HCT116 (cell line): ENCODE data around the gene DHX30.

ENCODE experiments used
- CBX3 ChIP-seq: IDR thresholded peaks from 2 replicates; pipeline ENCODE4 v1.6.1; 2012; ENCODE audit warnings: low read depth
- CEBPB ChIP-seq: IDR thresholded peaks from 2 replicates; pipeline ENCODE4 v1.6.1; 2012; ENCODE audit warnings: low read depth
- EZH2 ChIP-seq: fragments of 200-600 bp; sonication (generic); IDR thresholded peaks from 2 replicates; pipeline ENCODE4 v1.6.1; 2017; ENCODE audit warnings: antibody characterized with exemption, mixed run types
- EZH2phosphoT487 ChIP-seq: fragments of 200-600 bp; IDR thresholded peaks from 2 replicates; pipeline ENCODE4 v1.6.1; 2018; ENCODE audit warnings: antibody characterized with exemption, borderline replicate concordance
- JUND ChIP-seq: IDR thresholded peaks from 2 replicates; pipeline ENCODE4 v1.6.1; 2012
- POLR2A ChIP-seq: IDR thresholded peaks from 2 replicates; pipeline ENCODE4 v1.7.0; 2011; ENCODE audit warnings: borderline replicate concordance; ENCODE audit not compliant: insufficient read depth, insufficient read length; ENCODE audit errors: extremely low read depth
- POLR2AphosphoS5 ChIP-seq: IDR thresholded peaks from 2 replicates; pipeline ENCODE4 v1.6.1; 2011; ENCODE audit warnings: mild to moderate bottlenecking, low read depth, low read length, moderate library complexity
- RAD21 ChIP-seq: IDR thresholded peaks from 2 replicates; pipeline ENCODE4 v1.6.1; 2012; ENCODE audit warnings: low read depth, mild to moderate bottlenecking
- YY1 ChIP-seq: IDR thresholded peaks from 2 replicates; pipeline ENCODE4 v1.6.1; 2011; ENCODE audit warnings: low read length, low read depth, moderate library complexity, mild to moderate bottlenecking; ENCODE audit not compliant: insufficient replicate concordance; ENCODE audit errors: extremely low read depth
- ZFX ChIP-seq: fragments of 450-650 bp; IDR thresholded peaks from 2 replicates; pipeline ENCODE4 v1.6.1; 2017
- ZNF274 ChIP-seq: fragments of 200-500 bp; sonication (Bioruptor generic); IDR thresholded peaks from 2 replicates; pipeline ENCODE4 v1.6.1; 2014; ENCODE audit warnings: mild to moderate bottlenecking, low read depth, low read length, inconsistent platforms
- TF ChIP-seq, protein P1 (sequence below), 3 experiments: fragments of 200-600 bp in 1 of 3; sonication (generic) in 1 of 3; IDR thresholded peaks in 2 of 3; conservative IDR thresholded peaks in 1 of 3; 2 replicates each; pipeline ENCODE4 v1.5.1; 2012 to 2017; ENCODE audit warnings: low read depth in 2 of 3, low read length in 2 of 3, antibody characterized with exemption in 1 of 3, borderline replicate concordance in 1 of 3, control low read depth in 1 of 3, mild to moderate bottlenecking in 1 of 3, mixed read lengths in 1 of 3, mixed run types in 1 of 3, moderate library complexity in 1 of 3; ENCODE audit not compliant: insufficient read depth in 1 of 3
- TF ChIP-seq, protein P2 (sequence below): IDR thresholded peaks from 2 replicates; pipeline ENCODE4 v1.6.1; 2012
- TF ChIP-seq, protein P3 (sequence below): IDR thresholded peaks from 2 replicates; pipeline ENCODE4 v1.6.1; 2012; ENCODE audit warnings: low read depth

DNA sequence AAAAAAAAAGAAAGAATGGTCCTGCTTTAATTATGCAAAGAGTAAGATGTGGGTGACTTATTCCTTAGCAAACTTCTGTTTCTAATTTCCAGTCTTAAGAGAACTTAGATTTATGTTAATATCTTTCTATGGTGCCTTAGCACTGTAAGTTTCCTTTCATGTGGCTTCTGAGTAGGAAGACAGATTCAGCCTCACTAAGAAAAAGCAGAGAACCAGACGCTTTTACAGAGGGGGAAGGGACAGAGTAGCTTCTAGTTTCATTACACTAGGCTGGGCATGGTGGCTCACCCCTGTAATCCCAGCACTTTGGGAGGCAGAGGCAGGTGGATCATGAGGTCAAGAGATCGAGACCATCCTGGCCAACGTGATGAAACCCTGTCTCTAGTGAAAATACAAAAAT is 95.0 kb downstream of the DHX30 start:
- no peak for TF ChIP-seq EZH2phosphoT487
- TF ChIP-seq POLR2A, result no peak
- TF ChIP-seq, protein P1, sequence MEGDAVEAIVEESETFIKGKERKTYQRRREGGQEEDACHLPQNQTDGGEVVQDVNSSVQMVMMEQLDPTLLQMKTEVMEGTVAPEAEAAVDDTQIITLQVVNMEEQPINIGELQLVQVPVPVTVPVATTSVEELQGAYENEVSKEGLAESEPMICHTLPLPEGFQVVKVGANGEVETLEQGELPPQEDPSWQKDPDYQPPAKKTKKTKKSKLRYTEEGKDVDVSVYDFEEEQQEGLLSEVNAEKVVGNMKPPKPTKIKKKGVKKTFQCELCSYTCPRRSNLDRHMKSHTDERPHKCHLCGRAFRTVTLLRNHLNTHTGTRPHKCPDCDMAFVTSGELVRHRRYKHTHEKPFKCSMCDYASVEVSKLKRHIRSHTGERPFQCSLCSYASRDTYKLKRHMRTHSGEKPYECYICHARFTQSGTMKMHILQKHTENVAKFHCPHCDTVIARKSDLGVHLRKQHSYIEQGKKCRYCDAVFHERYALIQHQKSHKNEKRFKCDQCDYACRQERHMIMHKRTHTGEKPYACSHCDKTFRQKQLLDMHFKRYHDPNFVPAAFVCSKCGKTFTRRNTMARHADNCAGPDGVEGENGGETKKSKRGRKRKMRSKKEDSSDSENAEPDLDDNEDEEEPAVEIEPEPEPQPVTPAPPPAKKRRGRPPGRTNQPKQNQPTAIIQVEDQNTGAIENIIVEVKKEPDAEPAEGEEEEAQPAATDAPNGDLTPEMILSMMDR (IDR thresholded peaks at IDR 0.05 in 2 of 3, conservative IDR thresholded peaks at IDR 0.05 in 1 of 3; ENCODE audit: borderline replicate concordance in 1 of 3, insufficient read depth in 1 of 3, low read depth in 2 of 3, low read length in 2 of 3), result no peak
- no peak for TF ChIP-seq POLR2AphosphoS5
- no peak for TF ChIP-seq ZNF274
- no peak for TF ChIP-seq YY1
- no peak for TF ChIP-seq CBX3
- TF ChIP-seq EZH2, result no peak
- TF ChIP-seq JUND, result no peak
- TF ChIP-seq, protein P2, sequence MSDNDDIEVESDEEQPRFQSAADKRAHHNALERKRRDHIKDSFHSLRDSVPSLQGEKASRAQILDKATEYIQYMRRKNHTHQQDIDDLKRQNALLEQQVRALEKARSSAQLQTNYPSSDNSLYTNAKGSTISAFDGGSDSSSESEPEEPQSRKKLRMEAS, result no peak
- TF ChIP-seq ZFX, result no peak
- TF ChIP-seq, protein P3, sequence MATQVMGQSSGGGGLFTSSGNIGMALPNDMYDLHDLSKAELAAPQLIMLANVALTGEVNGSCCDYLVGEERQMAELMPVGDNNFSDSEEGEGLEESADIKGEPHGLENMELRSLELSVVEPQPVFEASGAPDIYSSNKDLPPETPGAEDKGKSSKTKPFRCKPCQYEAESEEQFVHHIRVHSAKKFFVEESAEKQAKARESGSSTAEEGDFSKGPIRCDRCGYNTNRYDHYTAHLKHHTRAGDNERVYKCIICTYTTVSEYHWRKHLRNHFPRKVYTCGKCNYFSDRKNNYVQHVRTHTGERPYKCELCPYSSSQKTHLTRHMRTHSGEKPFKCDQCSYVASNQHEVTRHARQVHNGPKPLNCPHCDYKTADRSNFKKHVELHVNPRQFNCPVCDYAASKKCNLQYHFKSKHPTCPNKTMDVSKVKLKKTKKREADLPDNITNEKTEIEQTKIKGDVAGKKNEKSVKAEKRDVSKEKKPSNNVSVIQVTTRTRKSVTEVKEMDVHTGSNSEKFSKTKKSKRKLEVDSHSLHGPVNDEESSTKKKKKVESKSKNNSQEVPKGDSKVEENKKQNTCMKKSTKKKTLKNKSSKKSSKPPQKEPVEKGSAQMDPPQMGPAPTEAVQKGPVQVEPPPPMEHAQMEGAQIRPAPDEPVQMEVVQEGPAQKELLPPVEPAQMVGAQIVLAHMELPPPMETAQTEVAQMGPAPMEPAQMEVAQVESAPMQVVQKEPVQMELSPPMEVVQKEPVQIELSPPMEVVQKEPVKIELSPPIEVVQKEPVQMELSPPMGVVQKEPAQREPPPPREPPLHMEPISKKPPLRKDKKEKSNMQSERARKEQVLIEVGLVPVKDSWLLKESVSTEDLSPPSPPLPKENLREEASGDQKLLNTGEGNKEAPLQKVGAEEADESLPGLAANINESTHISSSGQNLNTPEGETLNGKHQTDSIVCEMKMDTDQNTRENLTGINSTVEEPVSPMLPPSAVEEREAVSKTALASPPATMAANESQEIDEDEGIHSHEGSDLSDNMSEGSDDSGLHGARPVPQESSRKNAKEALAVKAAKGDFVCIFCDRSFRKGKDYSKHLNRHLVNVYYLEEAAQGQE, result no peak
- TF ChIP-seq CEBPB, result no peak
- TF ChIP-seq RAD21, result no peak
